ENCODE measurements around the gene BMPER.
A peak's percentile ranks its signal among the peaks of the same experiment; 100 is the strongest.

The BMPER gene

GRCh38 chr7:33928986-33929385, 23.6 kb downstream of the BMPER start:
- TF ChIP-seq TAF1 (IDR thresholded peaks at IDR 0.05; ENCODE audit: borderline replicate concordance, low read depth, low read length) (no peak), POLR2AphosphoS5 (IDR thresholded peaks at IDR 0.05; ENCODE audit: low read depth, low read length) (no peak), POLR2A (IDR thresholded peaks at IDR 0.05; ENCODE audit: low read depth, low read length) (no peak)
- no peak for FAIRE-seq
- no peak for DNase-seq (ENCODE audit: insufficient read length)

GRCh38 chr7:33932221-33932620, 26.9 kb downstream of the BMPER start:
- no peak for FAIRE-seq
- TF ChIP-seq POLR2A (IDR thresholded peaks at IDR 0.05; ENCODE audit: low read depth, low read length) (no peak), TAF1 (IDR thresholded peaks at IDR 0.05; ENCODE audit: borderline replicate concordance, low read depth, low read length) (no peak), POLR2AphosphoS5 (IDR thresholded peaks at IDR 0.05; ENCODE audit: low read depth, low read length) (no peak)
- DNase-seq (ENCODE audit: insufficient read length), result no peak

DNA sequence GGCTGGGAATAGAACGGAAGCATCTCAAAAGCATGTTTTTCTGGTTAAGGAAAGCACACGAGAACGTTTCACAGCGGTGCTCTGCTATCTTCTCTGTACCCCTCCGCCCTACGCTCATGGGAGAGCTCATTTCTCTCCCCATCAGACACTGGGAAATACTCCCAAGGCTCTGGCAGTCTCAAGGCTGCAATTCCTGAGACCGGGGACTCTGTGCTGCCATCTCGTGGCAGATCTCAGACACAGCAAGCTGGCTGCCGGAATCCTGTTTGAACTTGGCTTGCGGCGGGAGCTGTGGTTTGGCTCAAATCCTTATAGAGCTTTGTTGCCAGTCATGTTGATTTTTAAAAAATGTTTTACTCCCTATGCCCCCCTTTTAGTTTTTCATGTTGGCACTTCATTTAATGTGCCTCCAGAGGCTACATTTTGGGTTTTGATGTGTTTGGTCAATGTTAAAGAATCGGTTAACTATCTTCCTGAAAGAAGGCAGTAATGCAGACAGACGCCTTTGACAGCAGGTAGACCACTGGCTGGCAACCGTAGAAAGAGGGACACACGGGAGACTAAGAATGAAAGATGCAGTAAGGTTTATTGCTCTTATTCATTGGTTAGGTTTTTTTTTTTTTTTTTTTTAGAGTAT, 27.6 kb downstream of the BMPER start:
- FAIRE-seq, result peak; percentile 89
- TF ChIP-seq TAF1 (IDR thresholded peaks at IDR 0.05; ENCODE audit: borderline replicate concordance, low read depth, low read length) (no peak), POLR2AphosphoS5 (IDR thresholded peaks at IDR 0.05; ENCODE audit: low read depth, low read length) (no peak), POLR2A (IDR thresholded peaks at IDR 0.05; ENCODE audit: low read depth, low read length) (no peak)
- DNase-seq (ENCODE audit: insufficient read length), result peak; percentile 15

DNA sequence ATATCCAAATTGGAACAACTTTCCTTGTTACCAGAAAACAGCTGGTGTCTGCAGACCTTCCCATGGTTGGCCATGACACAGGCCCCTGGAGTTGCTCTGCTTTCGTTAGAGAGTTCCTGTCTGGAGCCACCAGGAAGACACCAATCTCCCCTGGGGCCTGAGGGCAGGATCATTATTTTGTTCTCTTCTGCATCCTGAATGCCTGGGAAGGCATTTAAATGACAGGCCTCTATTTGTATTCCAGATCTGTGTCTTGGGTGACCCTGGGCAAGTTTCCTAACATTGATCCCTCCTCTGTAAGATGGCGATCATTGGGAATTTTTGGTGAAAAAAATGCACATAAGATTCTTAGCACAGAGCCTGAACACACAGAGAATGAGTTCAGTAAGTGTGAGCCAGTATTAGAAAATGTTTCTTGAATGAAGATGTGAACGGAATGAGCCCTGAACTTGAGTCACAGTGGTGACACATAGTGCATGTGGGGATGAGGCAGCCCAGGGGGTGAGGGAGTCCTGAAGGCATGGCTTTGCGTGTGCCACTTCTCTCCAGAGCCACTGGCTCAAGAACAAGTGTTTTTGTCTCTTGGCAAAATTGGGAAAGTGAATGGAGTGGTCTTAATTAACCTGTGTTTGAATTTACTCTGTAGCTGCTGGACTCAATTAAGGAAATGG, 28.4 kb downstream of the BMPER start:
- TF ChIP-seq TAF1 (IDR thresholded peaks at IDR 0.05; ENCODE audit: borderline replicate concordance, low read depth, low read length) (no peak), POLR2AphosphoS5 (IDR thresholded peaks at IDR 0.05; ENCODE audit: low read depth, low read length) (no peak), POLR2A (IDR thresholded peaks at IDR 0.05; ENCODE audit: low read depth, low read length) (no peak)
- DNase-seq (ENCODE audit: insufficient read length), result no peak
- no peak for FAIRE-seq

- TF ChIP-seq POLR2AphosphoS5 (IDR thresholded peaks at IDR 0.05; ENCODE audit: low read depth, low read length) (no peak), TAF1 (IDR thresholded peaks at IDR 0.05; ENCODE audit: borderline replicate concordance, low read depth, low read length) (no peak), POLR2A (IDR thresholded peaks at IDR 0.05; ENCODE audit: low read depth, low read length) (no peak)
- no peak for DNase-seq (ENCODE audit: insufficient read length)
- FAIRE-seq, result no peak
Observed at GRCh38 chr7:33934391-33934790, 29.1 kb downstream of the BMPER start.

GRCh38 chr7:33936503-33936902, 31.2 kb downstream of the BMPER start:
- FAIRE-seq, result no peak
- DNase-seq (ENCODE audit: insufficient read length), result no peak
- TF ChIP-seq POLR2A (IDR thresholded peaks at IDR 0.05; ENCODE audit: low read depth, low read length) (no peak), TAF1 (IDR thresholded peaks at IDR 0.05; ENCODE audit: borderline replicate concordance, low read depth, low read length) (no peak), POLR2AphosphoS5 (IDR thresholded peaks at IDR 0.05; ENCODE audit: low read depth, low read length) (no peak)

GRCh38 chr7:33937871-33938270, 32.5 kb downstream of the BMPER start:
- no peak for TF ChIP-seq POLR2AphosphoS5 (IDR thresholded peaks at IDR 0.05; ENCODE audit: low read depth, low read length)
- TF ChIP-seq TAF1 (IDR thresholded peaks at IDR 0.05; ENCODE audit: borderline replicate concordance, low read depth, low read length), result no peak
- no peak for TF ChIP-seq POLR2A (IDR thresholded peaks at IDR 0.05; ENCODE audit: low read depth, low read length)
- no peak for FAIRE-seq
- no peak for DNase-seq (ENCODE audit: insufficient read length)

DNA sequence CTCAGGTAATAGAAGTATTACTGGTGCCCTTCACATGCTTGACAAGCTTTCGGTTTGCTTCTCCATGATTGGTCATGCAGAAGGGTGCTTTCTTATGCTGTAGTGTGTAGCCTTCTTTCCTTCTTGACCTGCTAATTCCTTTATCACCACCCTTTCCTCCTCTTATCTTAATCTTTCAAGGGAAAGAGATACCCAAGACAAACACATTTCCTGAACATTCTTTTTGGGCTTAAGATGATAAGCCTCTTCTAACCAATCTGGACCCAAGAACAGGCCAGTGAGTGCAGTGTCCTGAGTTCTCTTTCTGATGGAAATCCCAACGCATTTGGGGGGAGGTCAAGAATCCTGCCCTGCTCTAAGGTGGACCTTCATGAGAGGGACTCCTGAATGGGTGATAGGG, 33.8 kb downstream of the BMPER start:
- FAIRE-seq (no peak), DNase-seq (ENCODE audit: insufficient read length) (no peak)
- TF ChIP-seq POLR2AphosphoS5 (IDR thresholded peaks at IDR 0.05; ENCODE audit: low read depth, low read length), result no peak
- no peak for TF ChIP-seq POLR2A (IDR thresholded peaks at IDR 0.05; ENCODE audit: low read depth, low read length)
- no peak for TF ChIP-seq TAF1 (IDR thresholded peaks at IDR 0.05; ENCODE audit: borderline replicate concordance, low read depth, low read length)

DNA sequence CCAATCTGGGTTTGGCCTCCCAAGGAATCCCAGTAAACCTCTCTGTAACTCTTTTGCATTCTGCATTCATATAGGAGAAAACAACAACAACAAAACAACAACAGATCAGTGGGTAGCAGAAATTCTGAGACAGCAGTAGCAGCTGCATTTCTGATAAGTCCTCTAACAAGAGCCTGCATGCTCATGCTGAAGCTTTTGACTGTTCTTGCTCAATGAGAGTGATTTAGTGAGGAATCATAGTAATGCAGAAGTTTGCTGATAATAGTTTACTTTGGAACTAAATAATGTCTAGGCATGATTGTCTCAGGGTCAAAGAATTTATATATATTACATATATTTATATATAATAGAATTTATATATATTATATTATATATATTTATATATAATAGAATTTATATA, 35.2 kb downstream of the BMPER start:
- DNase-seq (ENCODE audit: insufficient read length) (no peak), FAIRE-seq (no peak)
- TF ChIP-seq POLR2A (IDR thresholded peaks at IDR 0.05; ENCODE audit: low read depth, low read length) (no peak), TAF1 (IDR thresholded peaks at IDR 0.05; ENCODE audit: borderline replicate concordance, low read depth, low read length) (no peak), POLR2AphosphoS5 (IDR thresholded peaks at IDR 0.05; ENCODE audit: low read depth, low read length) (no peak)

DNA sequence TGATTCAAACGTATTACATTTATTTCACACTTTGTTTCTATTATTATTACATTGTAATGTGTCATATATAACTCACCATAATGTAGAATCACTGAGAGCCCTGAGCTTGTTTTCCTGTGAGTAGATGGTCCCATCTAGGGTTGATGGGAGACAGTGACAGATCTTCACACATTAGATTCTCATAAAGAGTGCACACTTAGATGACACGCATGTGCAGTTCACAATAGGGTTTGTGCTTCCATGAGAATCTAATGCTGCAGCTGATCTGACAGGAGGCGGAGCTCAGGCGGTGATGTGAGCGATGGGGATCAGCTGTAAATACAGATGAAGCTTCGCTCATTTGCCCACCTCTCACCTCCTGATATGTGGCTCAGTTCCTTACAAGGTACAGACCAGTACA, 36.1 kb downstream of the BMPER start:
- no peak for DNase-seq (ENCODE audit: insufficient read length)
- no peak for FAIRE-seq
- TF ChIP-seq POLR2A (IDR thresholded peaks at IDR 0.05; ENCODE audit: low read depth, low read length), result no peak
- no peak for TF ChIP-seq TAF1 (IDR thresholded peaks at IDR 0.05; ENCODE audit: borderline replicate concordance, low read depth, low read length)
- no peak for TF ChIP-seq POLR2AphosphoS5 (IDR thresholded peaks at IDR 0.05; ENCODE audit: low read depth, low read length)

DNA sequence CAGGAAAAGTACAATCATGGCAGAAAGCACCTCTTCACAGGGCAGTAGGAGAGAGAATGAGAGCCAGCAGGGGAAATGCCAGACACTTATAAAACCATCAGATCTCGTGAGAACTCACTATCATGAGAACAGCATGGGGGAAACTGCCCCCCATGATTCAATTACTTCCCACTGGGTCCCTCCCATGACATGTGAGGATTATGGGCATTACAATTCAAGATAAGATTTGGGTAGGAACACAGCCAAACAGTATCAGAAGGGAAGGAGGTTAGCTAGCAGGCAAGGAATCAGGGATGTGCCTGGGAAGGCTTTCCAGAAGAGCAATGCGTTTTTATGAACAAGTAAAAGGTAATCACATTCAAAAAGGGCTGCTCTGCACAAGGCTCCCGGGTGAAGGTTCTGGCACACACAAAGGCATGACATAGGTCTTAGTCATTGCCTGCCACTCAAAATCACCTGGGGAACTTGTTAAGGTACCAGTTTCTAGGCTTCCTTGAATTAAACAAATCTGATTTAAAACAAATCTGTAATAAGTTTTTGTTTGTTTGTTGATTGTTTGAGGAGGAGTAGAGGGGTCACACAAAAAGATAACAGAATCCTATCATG, 40.9 kb downstream of the BMPER start:
- TF ChIP-seq POLR2A (IDR thresholded peaks at IDR 0.05; ENCODE audit: low read depth, low read length) (no peak), POLR2AphosphoS5 (IDR thresholded peaks at IDR 0.05; ENCODE audit: low read depth, low read length) (no peak), TAF1 (IDR thresholded peaks at IDR 0.05; ENCODE audit: borderline replicate concordance, low read depth, low read length) (no peak)
- FAIRE-seq, result no peak
- DNase-seq (ENCODE audit: insufficient read length), result no peak

Measured in GM12892 (cell line).